GM12878 (cell line): ENCODE measurements around the gene ARHGAP20. TPM values are rescaled to one million over a fixed set of nuclear protein-coding genes. Genes with fewer than 3 reads are reported as not detected.

ENCODE experiments used
- ATAC-seq: fragments of 200-7000 bp; cut with Tn5 transposase; 3 replicates; pipeline ENCODE4 v1.9.1; 2020; ENCODE audit warnings: mild to moderate bottlenecking, moderate library complexity
- BruUV-seq: library from RNA; stranded (reverse); fragments of 400-500 nt; replicated peaks from 2 replicates; lab custom pipeline; 2021; lab: Mats Ljungman, UMichigan
- CTCF ChIA-PET: fragments of 300-600 bp; sonication (Branson Sonifier 250); formaldehyde crosslinking; extraction: SDS; loops from one replicate; lab custom pipeline; 2021; ENCODE audit warnings: inconsistent platforms; lab: Yijun Ruan, JAX
- POLR2A ChIA-PET: fragments of 350-600 bp; formaldehyde crosslinking; extraction: SDS; loops from one replicate; lab custom pipeline; 2021; ENCODE audit warnings: inconsistent platforms; lab: Charles Lee
- RAD21 ChIA-PET: fragments of 300-600 bp; sonication (Branson Sonifier 250); formaldehyde crosslinking; loops from one replicate; lab custom pipeline; 2023; ENCODE audit warnings: antibody characterized with exemption; ENCODE audit not compliant: unreplicated experiment; lab: Charles Lee
- SMC1A ChIA-PET: fragments of 300-600 bp; sonication (Branson Sonifier 250); formaldehyde crosslinking; loops from one replicate; lab custom pipeline; 2023; ENCODE audit not compliant: unreplicated experiment, uncharacterized antibody; lab: Charles Lee
- DNase-seq: peaks from one replicate; pipeline ENCODE4 v3.0.0-alpha.2; 2011; ENCODE audit warnings: low read depth, low spot score
- FAIRE-seq: peaks from 3 replicates; lab custom pipeline; 2011; peaks lifted over from hg19 to GRCh38; lab: Jason Lieb, UNC
- H2AFZ ChIP-seq: 2 replicates; pipeline ENCODE4 v1.6.0; 2011; ENCODE audit warnings: low read depth, low read length, control low read depth; ENCODE audit not compliant: control insufficient read depth
- H3K27ac ChIP-seq: 2 replicates; pipeline ENCODE4 v1.5.1; 2011; ENCODE audit warnings: control low read depth; ENCODE audit not compliant: control insufficient read depth, insufficient read depth
- H3K27me3 ChIP-seq, 2 experiments: replicated peaks in 1 of 2; 2 replicates each; pipeline versions ENCODE4 v1.6.0 to v1.6.1; 2011; ENCODE audit warnings: low read length in 1 of 2; ENCODE audit not compliant: control insufficient read depth in 2 of 2, insufficient read depth in 2 of 2
- H3K36me3 ChIP-seq, 2 experiments: 2 replicates each; pipeline ENCODE4 v1.5.1; 2011; ENCODE audit warnings: low read length in 1 of 2; ENCODE audit not compliant: control insufficient read depth in 2 of 2, insufficient read depth in 2 of 2
- H3K4me1 ChIP-seq: 2 replicates; pipeline ENCODE4 v1.6.1; 2011; ENCODE audit warnings: mild to moderate bottlenecking, low read length, moderate library complexity, mixed read lengths; ENCODE audit not compliant: control insufficient read depth, insufficient read depth
- H3K4me2 ChIP-seq: 2 replicates; pipeline ENCODE4 v1.6.0; 2011; ENCODE audit warnings: control low read depth; ENCODE audit not compliant: control insufficient read depth, insufficient read depth
- H3K4me3 ChIP-seq: fragments of 200-600 bp; sonication (generic); 2 replicates; pipeline ENCODE4 v1.5.1; 2016
- H3K79me2 ChIP-seq: 2 replicates; pipeline ENCODE4 v1.6.0; 2011; ENCODE audit warnings: low read length; ENCODE audit not compliant: control insufficient read depth, insufficient read depth
- H3K9ac ChIP-seq: 2 replicates; pipeline ENCODE4 v1.8.0; 2011; ENCODE audit warnings: low read length, control low read depth, mixed read lengths; ENCODE audit not compliant: control insufficient read depth, insufficient read depth
- H3K9me3 ChIP-seq: replicated peaks from 3 replicates; pipeline ENCODE4 v1.5.1; 2011; ENCODE audit warnings: mild to moderate bottlenecking, low read length; ENCODE audit not compliant: control insufficient read depth, insufficient read depth
- H4K20me1 ChIP-seq: 2 replicates; pipeline ENCODE4 v1.6.0; 2011; ENCODE audit not compliant: control insufficient read depth, insufficient read depth
- EZH2 ChIP-seq: IDR thresholded peaks from 2 replicates; pipeline ENCODE4 v1.6.1; 2012; ENCODE audit warnings: low read depth, mild to moderate bottlenecking, control low read depth, inconsistent platforms, low read length, borderline replicate concordance; ENCODE audit not compliant: control insufficient read depth
- FOXK2 ChIP-seq: fragments of 450-650 bp; IDR thresholded peaks from 2 replicates; pipeline ENCODE4 v1.6.1; 2017; ENCODE audit warnings: mild to moderate bottlenecking, moderate library complexity
- HCFC1 ChIP-seq: fragments of 150-350 bp; IDR thresholded peaks from 2 replicates; pipeline ENCODE4 v1.6.1; 2014; ENCODE audit warnings: low read length
- IKZF1 ChIP-seq: fragments of 450-650 bp; conservative IDR thresholded peaks from 2 replicates; pipeline ENCODE4 v1.6.1; 2017; ENCODE audit warnings: antibody characterized with exemption, mild to moderate bottlenecking
- MTA3 ChIP-seq: IDR thresholded peaks from 2 replicates; pipeline ENCODE4 v1.6.1; 2012; ENCODE audit warnings: low read length, inconsistent platforms, borderline replicate concordance
- MYC ChIP-seq: IDR thresholded peaks from 2 replicates; pipeline ENCODE4 v1.6.1; 2011; ENCODE audit warnings: mild to moderate bottlenecking, low read length, moderate library complexity, inconsistent platforms; ENCODE audit not compliant: insufficient read depth, insufficient replicate concordance, insufficient read length, severe bottlenecking
- NFYB ChIP-seq: IDR thresholded peaks from 2 replicates; pipeline ENCODE4 v1.6.1; 2011; ENCODE audit warnings: low read depth, mild to moderate bottlenecking, low read length, improper control_type of control experiment, moderate library complexity; ENCODE audit not compliant: insufficient read depth
- PML ChIP-seq: IDR thresholded peaks from 2 replicates; pipeline ENCODE4 v1.6.1; 2012; ENCODE audit warnings: low read length, inconsistent platforms
- SUZ12 ChIP-seq: fragments of 200-600 bp; sonication (generic); IDR thresholded peaks from one replicate; pipeline ENCODE4 v1.6.1; 2018; ENCODE audit warnings: antibody characterized with exemption, mild to moderate bottlenecking; ENCODE audit not compliant: unreplicated experiment
- YBX1 ChIP-seq: fragments of 450-650 bp; IDR thresholded peaks from 2 replicates; pipeline ENCODE4 v1.6.1; 2016; ENCODE audit warnings: antibody characterized with exemption
- WGBS: methylation state at CpG from one replicate; pipeline ENCODE4 v1.1.6; 2016; ENCODE audit warnings: low lambda C conversion rate; ENCODE audit not compliant: insufficient replicate concordance, insufficient coverage; ENCODE audit errors: missing lambda C conversion rate; 5-methylcytosine and 5-hydroxymethylcytosine counted together
- in situ Hi-C: fragments of 300-500 bp; cut with MboI; formaldehyde crosslinking; loops from 9 replicates; pipeline ENCODE4 v1.14.3; 2018; ENCODE audit warnings: mixed read lengths
- intact Hi-C: fragments of 100-400 bp; cut with micrococcal nuclease; formaldehyde crosslinking; loops from one replicate; pipeline ENCODE4 v1.14.2; 2022; ENCODE audit not compliant: unreplicated experiment
- polyA plus RNA-seq, 11 experiments: library from polyadenylated mRNA; depleted of rRNA in 4 of 11; unstranded in 6 of 11; stranded (reverse) in 5 of 11; fragments of >200 nt; fragmentation: Nextera tagmentation in 4 of 11; fragmentation: Illumina TruSeq in 1 of 11; extraction: Ambion mirVana in 4 of 11; extraction: Trizol in 1 of 11; gene quantifications; 1 replicate in 1 of 11; 2 replicates in 10 of 11; pipeline versions ENCODE4 v1.2.1 to v1.2.3, GENCODE V29; 2011 to 2016; ENCODE audit warnings: inconsistent platforms in 2 of 11, missing spikeins in 2 of 11, low read depth in 1 of 11
- total RNA-seq, 4 experiments: library from RNA; depleted of rRNA in 3 of 4; stranded (reverse); fragments of >200 nt in 3 of 4; fragmentation: Illumina TruSeq in 1 of 4; extraction: Trizol in 1 of 4; gene quantifications; 2 replicates each; pipeline versions ENCODE4 v1.2.1 to v1.2.3, GENCODE V29; 2013 to 2021
- TF ChIP-seq, protein P1 (sequence below): IDR thresholded peaks from 2 replicates; pipeline ENCODE4 v1.6.1; 2012; ENCODE audit warnings: improper control_type of control experiment, low read depth, low read length; ENCODE audit not compliant: insufficient replicate concordance
- TF ChIP-seq, protein P2 (sequence below): fragments of 450-650 bp; formaldehyde crosslinking; IDR thresholded peaks from 2 replicates; pipeline ENCODE4 v1.5.0; 2022; ENCODE audit warnings: mild to moderate bottlenecking, missing genetic modification characterization
- TF ChIP-seq, protein P3 (sequence below): IDR thresholded peaks from 2 replicates; pipeline ENCODE4 v1.6.1; 2011; ENCODE audit warnings: borderline replicate concordance, low read depth, mild to moderate bottlenecking, moderate library complexity, low read length; ENCODE audit not compliant: insufficient read depth, poor library complexity, severe bottlenecking

Gene ARHGAP20
- total and polyA plus RNA-seq, 10 of the 15 experiments (the other 5 are each of a cell fraction or from before 2014, with no cell fraction given): 0.01 TPM; not detected in 9

DNA sequence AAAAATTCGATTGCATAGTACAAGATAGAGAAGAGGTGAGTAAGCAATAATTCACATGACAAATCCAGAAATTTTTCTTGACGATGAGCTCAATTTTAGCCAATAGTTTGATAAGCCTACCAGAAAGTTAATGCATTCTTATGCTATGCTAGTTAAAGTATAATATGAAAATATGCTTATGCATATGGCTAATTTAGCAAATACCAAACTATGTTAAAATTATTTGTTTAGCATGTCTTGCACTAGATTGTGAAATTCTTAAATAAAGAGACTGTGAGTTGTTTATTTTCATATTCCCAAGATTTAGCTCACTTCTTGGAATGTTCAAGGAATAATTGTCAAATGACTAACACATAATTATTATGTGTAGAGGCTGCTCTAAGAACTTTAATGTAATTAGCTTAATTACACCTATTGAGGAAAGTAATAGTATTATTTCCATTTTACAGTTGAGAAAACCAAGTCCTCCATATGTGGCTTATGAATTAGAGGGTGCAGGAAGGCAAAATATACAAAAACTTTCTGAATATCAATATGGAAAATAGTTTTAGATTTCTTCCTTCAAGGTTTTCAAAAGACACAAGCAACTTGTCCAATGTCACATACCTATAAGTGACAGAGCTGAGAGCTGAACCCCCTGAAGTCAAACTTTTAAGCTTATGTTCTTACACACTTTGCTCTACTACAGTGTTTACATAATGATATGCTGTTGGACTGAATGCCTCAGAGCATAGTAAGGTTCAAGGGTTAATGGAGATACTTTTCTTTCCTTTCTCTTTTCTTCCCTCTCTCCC is 45.9 kb upstream of the ARHGAP20 start:
- ChIA-PET SMC1A (interaction anchor here (0.5 kb wide), 1 partner anchor 116 kb away, joined by 3 read pairs; no protein-coding TSS in a partner anchor), CTCF (no interaction called here)
- TF ChIP-seq MTA3 (no peak), SUZ12 (no peak), PML (no peak), MYC (no peak), IKZF1 (no peak), EZH2 (no peak), FOXK2 (no peak), YBX1 (no peak), NFYB (no peak), HCFC1 (no peak)
- TF ChIP-seq, protein P1, sequence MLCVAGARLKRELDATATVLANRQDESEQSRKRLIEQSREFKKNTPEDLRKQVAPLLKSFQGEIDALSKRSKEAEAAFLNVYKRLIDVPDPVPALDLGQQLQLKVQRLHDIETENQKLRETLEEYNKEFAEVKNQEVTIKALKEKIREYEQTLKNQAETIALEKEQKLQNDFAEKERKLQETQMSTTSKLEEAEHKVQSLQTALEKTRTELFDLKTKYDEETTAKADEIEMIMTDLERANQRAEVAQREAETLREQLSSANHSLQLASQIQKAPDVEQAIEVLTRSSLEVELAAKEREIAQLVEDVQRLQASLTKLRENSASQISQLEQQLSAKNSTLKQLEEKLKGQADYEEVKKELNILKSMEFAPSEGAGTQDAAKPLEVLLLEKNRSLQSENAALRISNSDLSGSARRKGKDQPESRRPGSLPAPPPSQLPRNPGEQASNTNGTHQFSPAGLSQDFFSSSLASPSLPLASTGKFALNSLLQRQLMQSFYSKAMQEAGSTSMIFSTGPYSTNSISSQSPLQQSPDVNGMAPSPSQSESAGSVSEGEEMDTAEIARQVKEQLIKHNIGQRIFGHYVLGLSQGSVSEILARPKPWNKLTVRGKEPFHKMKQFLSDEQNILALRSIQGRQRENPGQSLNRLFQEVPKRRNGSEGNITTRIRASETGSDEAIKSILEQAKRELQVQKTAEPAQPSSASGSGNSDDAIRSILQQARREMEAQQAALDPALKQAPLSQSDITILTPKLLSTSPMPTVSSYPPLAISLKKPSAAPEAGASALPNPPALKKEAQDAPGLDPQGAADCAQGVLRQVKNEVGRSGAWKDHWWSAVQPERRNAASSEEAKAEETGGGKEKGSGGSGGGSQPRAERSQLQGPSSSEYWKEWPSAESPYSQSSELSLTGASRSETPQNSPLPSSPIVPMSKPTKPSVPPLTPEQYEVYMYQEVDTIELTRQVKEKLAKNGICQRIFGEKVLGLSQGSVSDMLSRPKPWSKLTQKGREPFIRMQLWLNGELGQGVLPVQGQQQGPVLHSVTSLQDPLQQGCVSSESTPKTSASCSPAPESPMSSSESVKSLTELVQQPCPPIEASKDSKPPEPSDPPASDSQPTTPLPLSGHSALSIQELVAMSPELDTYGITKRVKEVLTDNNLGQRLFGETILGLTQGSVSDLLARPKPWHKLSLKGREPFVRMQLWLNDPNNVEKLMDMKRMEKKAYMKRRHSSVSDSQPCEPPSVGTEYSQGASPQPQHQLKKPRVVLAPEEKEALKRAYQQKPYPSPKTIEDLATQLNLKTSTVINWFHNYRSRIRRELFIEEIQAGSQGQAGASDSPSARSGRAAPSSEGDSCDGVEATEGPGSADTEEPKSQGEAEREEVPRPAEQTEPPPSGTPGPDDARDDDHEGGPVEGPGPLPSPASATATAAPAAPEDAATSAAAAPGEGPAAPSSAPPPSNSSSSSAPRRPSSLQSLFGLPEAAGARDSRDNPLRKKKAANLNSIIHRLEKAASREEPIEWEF: no peak
- TF ChIP-seq, protein P2, sequence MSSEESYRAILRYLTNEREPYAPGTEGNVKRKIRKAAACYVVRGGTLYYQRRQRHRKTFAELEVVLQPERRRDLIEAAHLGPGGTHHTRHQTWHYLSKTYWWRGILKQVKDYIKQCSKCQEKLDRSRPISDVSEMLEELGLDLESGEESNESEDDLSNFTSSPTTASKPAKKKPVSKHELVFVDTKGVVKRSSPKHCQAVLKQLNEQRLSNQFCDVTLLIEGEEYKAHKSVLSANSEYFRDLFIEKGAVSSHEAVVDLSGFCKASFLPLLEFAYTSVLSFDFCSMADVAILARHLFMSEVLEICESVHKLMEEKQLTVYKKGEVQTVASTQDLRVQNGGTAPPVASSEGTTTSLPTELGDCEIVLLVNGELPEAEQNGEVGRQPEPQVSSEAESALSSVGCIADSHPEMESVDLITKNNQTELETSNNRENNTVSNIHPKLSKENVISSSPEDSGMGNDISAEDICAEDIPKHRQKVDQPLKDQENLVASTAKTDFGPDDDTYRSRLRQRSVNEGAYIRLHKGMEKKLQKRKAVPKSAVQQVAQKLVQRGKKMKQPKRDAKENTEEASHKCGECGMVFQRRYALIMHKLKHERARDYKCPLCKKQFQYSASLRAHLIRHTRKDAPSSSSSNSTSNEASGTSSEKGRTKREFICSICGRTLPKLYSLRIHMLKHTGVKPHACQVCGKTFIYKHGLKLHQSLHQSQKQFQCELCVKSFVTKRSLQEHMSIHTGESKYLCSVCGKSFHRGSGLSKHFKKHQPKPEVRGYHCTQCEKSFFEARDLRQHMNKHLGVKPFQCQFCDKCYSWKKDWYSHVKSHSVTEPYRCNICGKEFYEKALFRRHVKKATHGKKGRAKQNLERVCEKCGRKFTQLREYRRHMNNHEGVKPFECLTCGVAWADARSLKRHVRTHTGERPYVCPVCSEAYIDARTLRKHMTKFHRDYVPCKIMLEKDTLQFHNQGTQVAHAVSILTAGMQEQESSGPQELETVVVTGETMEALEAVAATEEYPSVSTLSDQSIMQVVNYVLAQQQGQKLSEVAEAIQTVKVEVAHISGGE: no peak
- TF ChIP-seq, protein P3, sequence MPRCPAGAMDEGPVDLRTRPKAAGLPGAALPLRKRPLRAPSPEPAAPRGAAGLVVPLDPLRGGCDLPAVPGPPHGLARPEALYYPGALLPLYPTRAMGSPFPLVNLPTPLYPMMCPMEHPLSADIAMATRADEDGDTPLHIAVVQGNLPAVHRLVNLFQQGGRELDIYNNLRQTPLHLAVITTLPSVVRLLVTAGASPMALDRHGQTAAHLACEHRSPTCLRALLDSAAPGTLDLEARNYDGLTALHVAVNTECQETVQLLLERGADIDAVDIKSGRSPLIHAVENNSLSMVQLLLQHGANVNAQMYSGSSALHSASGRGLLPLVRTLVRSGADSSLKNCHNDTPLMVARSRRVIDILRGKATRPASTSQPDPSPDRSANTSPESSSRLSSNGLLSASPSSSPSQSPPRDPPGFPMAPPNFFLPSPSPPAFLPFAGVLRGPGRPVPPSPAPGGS: no peak

More for the DNA sequence above, 45.9 kb upstream of the ARHGAP20 start:
- WGBS: 46% methylated on average over 2 of the region's 2 CpGs
- intact Hi-C loops: no loop called here
- FAIRE-seq (no peak), DNase-seq (no peak), ATAC-seq (no peak)
- no TSS peak for BruUV-seq
- in situ Hi-C loops: no loop called here
- Histone ChIP-seq H3K27me3 (no peaks in the 10 kb centered on the region), H2AFZ (no peak overlapping the region), H3K79me2 (no peaks in the 10 kb centered on the region), H3K9ac (no peak overlapping the region), H3K36me3 (no peaks in the 10 kb centered on the region), H4K20me1 (no peaks in the 10 kb centered on the region), H3K4me3 (no peak overlapping the region), H3K27ac (no peak overlapping the region), H3K9me3 (no peaks in the 10 kb centered on the region), H3K4me2 (no peak overlapping the region), H3K4me1 (no peaks in the 10 kb centered on the region)
- ChIA-PET POLR2A (no interaction called here), RAD21 (interaction anchor here (1.0 kb wide), 1 partner anchor 32 kb away, joined by 3 read pairs; no protein-coding TSS in a partner anchor)
